Transverse colon (tissue), 3 donors: ENCODE data around the gene SRSF3.

Source experiments
- CTCF ChIP-seq, 5 experiments: fragments of 200-600 bp in 3 of 5; fragments of 450-650 bp in 2 of 5; sonication (generic) in 3 of 5; IDR thresholded peaks; 1 replicate in 2 of 5; 2 replicates in 3 of 5; pipeline ENCODE4 v1.5.1; 2016 to 2017; ENCODE audit warnings: antibody characterized with exemption in 5 of 5, inconsistent platforms in 3 of 5, mild to moderate bottlenecking in 2 of 5, moderate library complexity in 1 of 5
- EP300 ChIP-seq: sonication (generic); formaldehyde crosslinking; IDR thresholded peaks from one replicate; pipeline ENCODE4 v1.6.1; 2017; ENCODE audit warnings: antibody characterized with exemption, low read depth

GRCh38 chr6:36593569-36594028 is 563 bp upstream of the SRSF3 start:
- no peak for TF ChIP-seq CTCF (IDR thresholded peaks at IDR 0.05)
- TF ChIP-seq EP300: no peak
